SHP77 (cell line): ENCODE measurements around the gene FRMD8.
A peak's percentile ranks its signal among the peaks of the same experiment; 100 is the strongest.

Experiments
- DNase-seq, 2 experiments: peaks; one replicate each; lab custom pipeline; 2025; lab: John Stamatoyannopoulos, UW

FRMD8 gene, protein sequence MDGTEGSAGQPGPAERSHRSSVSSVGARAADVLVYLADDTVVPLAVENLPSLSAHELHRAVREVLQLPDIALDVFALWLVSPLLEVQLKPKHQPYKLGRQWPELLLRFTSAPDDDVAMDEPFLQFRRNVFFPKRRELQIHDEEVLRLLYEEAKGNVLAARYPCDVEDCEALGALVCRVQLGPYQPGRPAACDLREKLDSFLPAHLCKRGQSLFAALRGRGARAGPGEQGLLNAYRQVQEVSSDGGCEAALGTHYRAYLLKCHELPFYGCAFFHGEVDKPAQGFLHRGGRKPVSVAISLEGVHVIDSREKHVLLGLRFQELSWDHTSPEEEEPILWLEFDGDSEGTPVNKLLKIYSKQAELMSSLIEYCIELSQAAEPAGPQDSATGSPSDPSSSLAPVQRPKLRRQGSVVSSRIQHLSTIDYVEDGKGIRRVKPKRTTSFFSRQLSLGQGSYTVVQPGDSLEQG

DNA sequence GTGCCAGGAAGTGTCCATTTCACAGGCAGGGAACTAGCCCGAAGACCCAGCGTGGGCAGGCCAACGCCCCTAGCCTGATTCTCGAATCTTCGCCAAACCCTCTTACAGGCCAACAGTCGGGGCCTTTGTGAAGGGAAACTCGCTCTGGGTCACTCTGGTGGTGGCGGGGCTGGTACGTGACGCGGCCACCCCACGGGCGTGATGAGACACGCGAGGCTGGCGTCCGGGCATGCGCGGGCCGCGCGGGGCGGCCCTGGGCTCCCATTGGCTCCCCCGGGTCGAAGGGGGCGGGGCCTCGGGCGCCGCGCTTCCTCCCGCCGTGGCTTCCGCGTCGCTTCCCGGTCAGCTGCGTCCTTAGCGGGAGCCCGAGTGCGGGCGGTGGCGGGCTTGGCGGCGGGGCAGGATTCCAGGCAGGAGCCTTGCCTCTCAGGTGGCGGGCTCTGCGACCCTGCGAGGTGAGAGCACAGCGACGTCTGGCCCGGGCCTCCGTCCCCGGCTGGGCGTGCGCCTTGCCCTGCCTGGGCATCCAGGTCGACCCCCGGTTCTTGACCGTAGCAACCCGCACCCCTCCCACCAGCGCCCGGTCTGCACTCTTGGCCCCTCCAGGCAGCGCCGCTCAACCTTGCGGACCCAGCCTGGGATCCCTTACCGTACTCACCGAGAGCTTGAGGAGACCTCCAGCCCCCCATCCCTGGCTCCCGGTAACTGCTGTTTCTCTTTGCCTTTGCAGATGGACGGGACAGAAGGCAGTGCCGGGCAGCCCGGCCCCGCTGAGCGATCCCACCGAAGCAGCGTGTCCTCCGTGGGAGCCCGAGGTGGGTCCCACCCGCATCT lies at the start of gene FRMD8:
TSS of gene FRMD8 (plus strand) at position 331 of the 834 bp plus-strand sequence. CDS start at position 731, 400 bp downstream.
- DNase-seq: peak; percentile 64

DNA sequence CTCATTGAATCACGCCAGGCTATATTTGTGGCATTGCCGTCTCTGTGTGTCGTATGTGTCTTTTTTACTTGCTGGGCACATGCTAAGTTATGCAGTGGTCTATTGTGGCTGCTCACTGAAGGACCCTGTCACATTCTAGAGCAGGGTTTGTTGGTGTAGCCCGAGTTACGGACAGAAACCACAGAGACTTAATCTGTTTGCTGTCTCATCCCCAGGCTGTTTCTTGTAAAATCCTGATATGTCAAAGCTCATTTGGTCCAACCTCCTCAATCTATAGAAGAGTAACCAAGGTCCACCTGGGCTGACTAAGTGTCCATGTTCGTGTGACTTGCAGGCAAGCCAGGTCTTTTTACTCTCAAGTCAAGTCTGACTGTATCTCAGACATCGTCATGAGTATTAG lies 47.8 kb upstream of the FRMD8 start:
- DNase-seq: no peak

DNA sequence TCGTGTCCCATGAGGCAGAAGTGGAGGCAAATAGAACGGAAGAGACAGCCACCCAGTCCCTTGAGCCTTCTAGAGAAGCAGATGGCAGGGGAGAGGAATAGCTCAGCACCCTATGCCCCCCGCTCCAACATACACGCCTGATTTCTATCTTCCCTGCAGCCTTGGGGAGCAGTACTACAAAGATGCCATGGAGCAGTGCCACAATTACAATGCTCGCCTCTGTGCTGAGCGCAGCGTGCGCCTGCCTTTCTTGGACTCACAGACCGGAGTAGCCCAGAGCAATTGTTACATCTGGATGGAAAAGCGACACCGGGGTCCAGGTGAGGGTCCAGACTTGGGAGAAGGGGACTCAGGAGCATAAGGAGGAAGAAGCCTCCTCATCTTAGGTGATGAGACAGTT lies 46.2 kb upstream of the FRMD8 start:
- DNase-seq: no peak

DNA sequence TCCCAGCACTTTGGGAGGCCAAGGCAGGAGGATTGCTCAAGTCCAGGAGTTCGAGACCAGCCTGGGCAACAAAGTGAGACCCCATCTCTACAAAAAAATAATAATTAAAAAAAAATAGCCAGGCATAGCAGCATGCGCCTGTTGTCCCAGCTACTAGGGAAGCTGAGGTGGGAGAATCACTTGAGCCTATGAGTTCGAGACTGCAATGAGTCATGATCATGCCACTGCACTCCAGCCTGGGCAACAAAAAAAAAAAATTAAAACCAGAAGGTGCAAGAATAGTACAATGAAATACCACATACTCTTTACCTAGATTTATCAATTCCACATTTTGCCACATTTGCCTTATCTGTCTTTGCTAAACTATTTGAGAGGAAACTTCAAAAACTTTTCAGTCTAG lies 44.6 kb upstream of the FRMD8 start:
- no peak for DNase-seq

DNA sequence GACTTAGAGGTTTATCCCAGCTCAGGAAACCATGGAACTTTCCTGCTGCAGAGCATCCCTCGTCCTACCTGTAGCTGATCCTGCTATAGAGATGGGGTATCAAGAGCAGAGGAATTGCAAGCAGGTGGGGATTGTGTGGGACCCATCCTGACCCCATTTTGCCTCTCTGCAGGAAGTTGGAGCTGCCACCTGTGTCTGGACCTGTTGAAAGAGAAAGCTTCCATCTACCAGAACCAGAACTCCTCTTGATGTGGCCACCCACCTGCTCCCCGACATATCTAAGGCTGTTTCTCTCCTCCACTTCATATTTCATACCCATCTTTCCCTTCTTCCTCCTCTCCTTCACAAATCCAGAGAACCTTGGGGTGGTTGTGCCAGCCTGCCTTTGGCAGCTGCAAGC lies 34.9 kb upstream of the FRMD8 start:
- DNase-seq: no peak

DNA sequence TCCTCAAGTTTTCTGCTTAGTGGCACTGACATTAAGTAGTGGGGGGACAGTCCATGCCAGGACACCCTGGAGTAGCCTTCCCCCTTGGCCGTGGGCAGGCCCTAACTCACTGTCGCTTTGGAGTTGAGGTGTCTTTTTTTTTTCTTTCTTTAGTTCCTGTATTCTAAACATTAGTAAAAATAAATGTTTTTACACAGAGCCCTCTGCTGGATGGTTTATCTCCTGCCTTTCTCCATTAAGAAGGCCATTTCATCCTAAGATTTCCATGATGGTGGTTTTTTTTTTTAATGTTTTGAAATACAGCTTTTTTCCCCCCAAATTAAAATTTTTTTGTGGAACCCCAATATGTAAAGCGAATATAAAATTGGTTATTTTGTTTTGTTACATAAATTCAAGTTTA lies 33.7 kb upstream of the FRMD8 start:
- no peak for DNase-seq

DNA sequence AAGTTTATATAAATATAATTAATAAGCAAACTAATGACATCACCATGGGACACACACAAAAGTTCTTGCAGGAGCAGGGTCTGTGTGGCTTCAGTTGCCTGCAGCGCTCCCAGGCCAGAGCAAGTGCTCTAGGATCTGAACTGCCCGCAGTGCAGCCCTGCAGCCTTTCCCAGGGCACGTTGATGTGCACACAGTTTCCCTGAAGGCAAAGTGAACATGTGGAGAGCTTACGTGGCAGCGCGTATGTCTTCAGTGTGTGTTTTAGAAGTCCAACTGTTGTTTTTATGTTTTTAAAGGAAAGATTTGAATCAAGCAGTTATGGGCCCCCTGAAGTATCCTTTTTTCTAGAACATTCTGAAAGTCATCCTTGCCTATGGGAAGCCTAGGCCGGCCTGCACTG lies 33.1 kb upstream of the FRMD8 start:
- no peak for DNase-seq

DNA sequence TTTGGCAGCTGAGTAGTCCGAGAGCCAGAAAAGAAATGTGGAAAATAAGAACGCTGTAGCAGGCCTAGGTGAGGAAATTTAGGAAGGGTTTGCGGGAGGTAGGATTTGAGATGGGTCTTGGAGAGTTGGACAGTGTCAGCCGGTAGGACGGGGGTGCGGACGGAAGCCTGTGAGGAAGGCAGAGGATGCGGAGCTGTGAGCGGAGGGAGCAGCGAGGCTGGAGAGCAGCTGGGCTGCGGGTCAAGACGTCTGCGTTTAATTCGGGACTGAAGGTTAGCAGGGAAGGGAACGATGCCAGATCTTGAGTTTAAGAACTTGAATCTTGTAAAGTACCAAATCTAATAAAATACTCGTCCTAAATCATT lies 32.6 kb upstream of the FRMD8 start:
- peak in 1 of 2 experiments; percentile 40 for DNase-seq

DNA sequence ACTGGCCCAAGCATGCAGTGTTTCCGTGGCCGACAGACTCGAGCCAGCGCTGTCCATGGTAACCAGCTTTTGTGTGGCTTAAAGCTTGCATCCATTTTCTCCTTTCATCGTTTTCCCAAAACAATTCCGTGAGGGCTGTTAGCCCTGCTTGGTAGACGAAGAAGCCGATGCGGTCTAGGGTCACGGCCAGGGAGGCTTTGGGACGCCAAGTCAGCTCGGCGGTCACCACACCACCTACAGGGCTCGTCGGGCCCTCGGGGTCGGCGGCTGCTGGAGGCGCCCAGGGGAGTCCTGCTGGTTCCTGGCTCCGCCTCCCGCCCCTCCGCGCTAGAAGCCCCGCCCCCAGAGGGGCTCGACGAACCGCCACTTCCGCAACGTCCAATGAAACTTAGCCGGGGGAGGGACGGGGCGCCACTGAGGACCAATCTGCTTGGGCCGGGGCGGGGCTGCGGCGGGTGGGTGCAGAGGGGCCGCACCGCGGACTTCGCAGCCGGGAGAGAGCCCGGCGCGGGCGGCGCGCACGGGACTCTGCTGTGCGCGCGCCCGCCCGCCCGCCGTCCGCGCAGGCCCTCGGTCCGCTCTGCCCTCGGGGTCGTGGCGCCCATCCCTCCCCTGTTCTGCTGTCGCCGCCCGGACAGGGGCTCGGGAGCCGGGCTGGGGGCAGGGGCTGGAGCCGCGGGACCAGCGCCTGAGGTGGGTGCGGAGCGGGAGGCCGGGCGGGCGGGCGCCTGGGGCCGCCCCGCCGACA lies 32.0 kb upstream of the FRMD8 start, which contains the start of gene TIGD3:
TSS of gene TIGD3 (plus strand) at position 487 of the 748 bp plus-strand sequence. CDS start 1,058 bp downstream, outside the sequence.
- DNase-seq: peak; percentile 92 to 97

DNA sequence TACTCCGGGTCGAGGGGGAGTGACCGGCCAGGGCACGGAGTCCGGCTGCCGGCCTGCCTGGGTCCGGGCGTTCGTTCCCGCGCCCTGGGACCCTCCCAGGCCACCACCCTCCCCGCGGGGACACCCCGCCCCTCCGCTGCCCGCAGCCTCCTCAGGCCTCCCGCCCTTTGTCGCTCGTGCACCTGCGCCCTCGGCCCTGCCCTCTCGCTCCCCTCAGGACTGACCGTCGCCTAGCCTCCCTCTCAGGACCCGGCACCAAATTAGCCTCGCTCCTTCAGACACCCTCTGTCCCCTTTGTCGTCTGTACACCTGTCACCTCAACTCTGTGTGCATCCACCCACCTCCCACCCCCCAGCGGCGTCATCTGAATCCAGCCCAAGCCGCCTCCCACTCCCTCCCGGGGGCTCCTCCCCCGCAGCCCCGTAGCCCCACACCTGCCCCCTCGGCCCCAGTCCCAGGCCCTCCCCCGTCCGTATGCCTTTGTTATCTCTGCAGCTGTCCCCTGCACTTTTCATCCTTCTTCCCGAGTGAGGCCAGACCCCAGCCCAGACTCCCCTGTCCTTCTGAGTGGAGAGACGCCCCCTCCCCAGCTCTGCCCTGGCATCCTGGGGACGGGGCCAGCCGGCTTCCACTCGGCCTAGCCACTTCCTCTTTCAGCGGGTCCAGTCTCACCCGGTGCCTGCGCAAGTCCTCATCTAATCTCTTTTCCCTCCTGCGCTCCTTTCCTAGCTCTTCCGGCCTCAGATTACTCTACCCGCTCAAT lies 31.2 kb upstream of the FRMD8 start:
- DNase-seq: peak in 1 of 2 experiments; percentile 60

DNA sequence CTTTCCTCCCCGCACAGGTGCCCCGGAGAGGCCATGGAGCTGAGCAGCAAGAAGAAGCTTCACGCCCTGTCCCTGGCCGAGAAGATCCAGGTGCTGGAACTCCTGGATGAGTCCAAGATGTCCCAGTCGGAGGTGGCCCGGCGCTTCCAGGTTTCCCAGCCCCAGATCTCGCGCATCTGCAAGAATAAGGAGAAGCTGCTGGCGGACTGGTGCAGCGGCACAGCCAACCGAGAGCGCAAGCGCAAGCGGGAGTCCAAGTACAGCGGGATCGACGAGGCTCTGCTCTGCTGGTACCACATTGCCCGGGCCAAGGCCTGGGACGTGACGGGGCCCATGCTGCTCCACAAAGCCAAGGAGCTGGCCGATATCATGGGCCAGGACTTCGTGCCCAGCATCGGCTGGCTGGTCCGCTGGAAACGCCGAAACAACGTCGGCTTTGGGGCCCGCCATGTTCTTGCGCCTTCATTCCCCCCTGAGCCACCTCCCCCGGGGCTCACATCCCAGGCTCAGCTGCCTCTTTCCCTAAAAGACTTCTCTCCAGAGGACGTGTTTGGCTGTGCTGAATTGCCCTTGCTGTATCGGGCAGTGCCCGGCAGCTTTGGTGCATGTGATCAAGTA lies 30.6 kb upstream of the FRMD8 start:
- no peak for DNase-seq

DNA sequence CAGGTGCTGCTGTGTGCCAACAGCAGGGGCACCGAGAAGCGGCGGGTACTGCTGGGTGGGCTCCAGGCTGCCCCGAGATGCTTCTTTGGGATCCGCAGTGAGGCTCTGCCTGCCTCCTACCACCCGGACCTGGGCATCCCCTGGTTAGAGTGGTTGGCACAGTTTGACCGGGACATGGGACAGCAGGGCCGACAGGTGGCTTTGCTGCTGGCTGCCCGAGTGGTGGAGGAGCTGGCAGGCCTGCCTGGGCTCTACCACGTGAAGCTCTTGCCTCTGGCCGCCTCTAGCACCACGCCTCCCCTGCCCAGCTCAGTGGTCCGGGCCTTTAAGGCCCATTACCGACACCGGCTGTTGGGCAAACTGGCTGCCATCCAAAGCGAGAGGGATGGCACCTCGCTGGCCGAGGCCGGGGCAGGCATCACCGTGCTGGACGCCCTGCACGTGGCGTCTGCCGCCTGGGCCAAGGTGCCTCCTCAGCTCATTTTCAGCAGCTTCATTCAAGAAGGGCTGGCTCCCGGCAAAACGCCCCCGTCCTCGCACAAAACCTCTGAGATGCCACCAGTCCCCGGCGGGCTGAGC lies 30.0 kb upstream of the FRMD8 start:
- no peak for DNase-seq

DNA sequence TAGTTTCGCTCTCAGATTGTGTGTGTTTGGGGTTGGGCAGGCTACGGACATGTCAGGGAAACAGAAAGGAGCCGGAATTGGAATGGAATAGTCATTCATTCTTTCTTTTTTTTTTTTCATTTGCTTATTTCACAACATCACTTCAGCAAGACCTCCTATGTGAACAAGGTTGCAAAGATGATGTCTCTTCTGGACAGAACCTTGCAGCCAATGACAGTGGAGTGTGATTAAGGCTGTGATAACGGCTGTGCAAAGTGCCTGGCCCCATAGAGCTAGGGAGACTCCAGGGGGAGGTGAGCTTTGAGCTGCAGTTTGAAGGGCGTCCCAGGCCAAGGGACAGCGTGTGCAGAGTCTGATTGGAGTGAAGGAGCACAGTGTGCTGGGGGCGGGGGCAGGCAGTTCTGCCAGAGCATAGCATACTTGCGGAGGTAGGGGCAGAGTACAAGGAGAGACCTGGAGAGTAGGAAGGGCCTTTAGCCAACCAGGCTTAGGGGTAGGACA lies 28.5 kb upstream of the FRMD8 start:
- DNase-seq: no peak

DNA sequence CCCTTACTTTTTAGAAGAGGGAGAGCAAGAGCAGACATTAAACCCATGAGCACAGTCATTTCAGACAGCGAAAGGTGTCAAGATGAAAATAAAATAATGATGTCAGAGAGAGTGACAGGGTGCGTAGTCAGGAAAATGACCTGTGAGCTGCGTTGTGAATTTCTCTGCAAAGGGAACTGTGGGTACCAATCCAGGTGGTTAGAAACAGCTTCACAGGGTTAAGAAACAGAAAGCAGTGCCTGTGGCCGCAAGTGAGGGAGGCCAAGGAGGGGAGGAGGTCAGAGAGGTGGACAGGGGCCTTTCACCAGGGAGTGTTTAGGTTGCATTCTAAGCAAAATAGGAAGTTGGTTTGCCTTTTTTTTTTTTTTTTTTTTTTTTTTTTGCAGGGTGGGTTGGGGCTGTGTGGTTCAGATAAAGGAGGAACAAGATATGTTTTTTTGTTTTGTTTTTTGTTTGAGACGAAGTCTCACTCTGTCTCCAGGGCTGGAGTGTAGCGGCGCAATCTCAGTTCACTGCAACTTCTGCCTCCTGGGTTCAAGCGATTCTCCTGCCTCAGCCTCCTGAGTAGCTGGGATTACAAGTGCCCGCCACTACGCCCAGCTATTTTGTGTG lies 24.0 kb upstream of the FRMD8 start:
- no peak for DNase-seq

DNA sequence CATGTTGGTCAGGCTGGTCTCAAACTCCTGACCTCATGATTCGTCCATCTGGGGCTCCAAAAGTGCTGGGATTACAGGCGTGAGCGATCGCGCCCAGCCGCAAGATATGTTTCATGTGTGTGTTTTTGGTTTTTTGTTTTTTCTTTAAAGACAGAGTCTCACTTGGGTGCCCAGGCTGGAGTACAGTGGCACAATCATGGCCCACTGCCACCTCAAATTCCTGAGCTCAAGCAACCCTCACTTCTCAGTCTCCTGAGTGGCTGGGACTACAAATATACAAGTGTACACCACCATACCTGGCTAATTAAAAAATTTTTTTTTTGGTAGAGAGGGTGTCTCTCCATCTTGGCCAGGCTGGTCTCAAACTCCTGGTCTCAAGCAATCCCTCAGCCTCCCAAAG lies 23.5 kb upstream of the FRMD8 start:
- no peak for DNase-seq

DNA sequence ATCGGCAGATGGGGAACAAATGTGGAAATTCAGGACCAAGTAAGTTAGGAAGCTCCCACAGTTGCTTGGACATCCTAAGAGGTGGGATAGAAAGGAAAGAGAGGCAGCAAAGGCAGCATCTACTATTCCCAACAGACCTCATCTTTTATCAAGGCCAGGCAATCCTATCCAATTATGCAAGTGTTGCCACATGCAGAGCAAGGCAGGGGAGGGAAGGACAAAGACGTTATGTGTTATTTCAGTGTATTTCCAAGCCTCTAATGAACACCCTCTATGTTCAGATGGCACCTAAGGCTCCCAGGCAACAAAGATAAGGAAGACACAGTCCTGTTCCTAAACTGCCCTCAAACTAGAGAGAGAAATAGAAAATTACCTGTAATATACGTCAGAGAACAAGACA lies 22.7 kb upstream of the FRMD8 start:
- DNase-seq: no peak

DNA sequence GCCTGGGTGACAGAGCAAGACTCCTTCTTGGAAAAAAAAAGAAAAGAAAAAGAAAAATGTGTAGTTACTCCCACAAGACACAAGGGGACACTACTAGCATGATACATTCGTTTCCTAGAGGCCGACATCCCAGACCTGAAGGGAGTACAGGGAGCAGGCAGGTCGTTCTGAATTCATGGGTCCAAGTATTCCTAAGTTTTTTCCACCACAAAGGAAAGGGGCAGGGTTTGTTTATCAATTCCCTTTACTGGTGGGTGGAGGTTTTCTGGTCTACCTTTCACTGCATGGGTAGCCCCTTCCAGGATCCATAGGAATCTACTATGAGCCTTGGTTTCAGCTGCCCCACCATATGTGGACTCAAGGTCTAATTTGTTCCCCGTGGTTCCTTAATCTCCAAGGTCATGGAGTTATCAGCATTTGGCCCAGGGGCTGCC lies 20.1 kb upstream of the FRMD8 start:
- peak; percentile 67 to 74 for DNase-seq

DNA sequence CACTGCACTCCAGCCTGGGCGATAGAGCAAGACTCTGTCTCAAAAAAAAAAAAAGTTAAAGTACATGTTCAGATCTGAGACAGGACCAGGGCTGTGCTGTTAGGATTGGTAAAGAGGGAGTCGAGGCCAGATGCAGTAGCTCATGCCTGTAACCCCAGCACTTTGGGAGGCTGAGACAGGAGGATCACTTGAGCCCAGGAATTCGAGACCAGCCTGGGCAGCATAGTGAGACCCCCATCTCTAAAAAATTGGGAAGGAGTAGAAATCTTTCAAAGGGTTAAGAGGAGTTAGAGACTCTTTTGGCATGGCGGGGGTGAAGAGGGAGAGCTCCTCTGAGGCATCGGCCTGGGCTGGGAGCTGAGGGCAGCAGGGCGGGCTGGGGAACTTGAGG lies 15.8 kb upstream of the FRMD8 start:
- no peak for DNase-seq

DNA sequence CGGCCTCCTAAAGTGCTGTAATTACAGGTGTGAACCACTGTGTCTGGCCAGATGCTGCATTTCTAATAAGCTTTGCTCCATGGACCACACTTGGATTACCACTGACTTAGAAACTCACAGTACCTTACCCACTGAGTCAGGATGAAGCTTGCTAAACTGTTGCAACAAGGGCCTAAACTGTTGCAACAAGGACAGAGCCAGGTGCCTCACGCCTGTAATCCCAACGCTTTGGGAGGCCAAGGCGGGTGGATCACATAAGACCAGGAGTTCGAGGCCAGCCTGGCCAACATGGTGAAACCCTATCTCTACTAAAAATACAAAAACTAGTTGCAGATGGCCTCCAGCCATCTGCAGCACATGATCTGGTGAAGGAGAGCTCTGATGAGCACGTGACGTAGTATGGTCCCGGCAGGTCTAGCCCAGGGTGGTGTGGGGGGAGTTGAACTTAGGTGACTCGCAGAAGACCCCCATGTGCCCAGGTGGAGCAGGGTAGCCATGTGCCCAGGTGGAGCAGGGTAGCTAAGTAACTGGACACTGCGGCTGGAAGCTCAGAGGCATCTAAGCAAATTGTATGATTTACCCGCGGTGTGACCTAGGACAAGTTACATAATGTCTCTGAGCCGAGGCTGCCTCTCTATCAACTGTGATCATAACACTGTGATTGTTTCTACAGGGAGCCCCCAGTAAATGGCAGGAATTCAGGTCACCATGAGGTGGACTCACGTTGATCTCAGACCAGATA lies 12.4 kb upstream of the FRMD8 start:
- no peak for DNase-seq
